Chondrocyte (in vitro differentiated cells): Measurements from ENCODE around the gene TECPR2. TPM values are rescaled to one million over a fixed set of nuclear protein-coding genes. Genes with fewer than 3 reads are reported as not detected.

Source experiments
- DNase-seq: peaks from one replicate; pipeline ENCODE4 v3.0.0; 2021; ENCODE audit warnings: mixed read lengths, low spot score
- H3K27ac Mint-ChIP-seq: one replicate; pipeline ENCODE4 v1.8.0; 2021; ENCODE audit warnings: mild to moderate bottlenecking, moderate library complexity, mixed read lengths; ENCODE audit not compliant: unreplicated experiment
- H3K27me3 Mint-ChIP-seq: 2 replicates; pipeline ENCODE4 v1.8.0; 2021; ENCODE audit warnings: low read depth, mixed read lengths
- H3K36me3 Mint-ChIP-seq: 2 replicates; pipeline ENCODE4 v1.8.0; 2021; ENCODE audit warnings: low read depth, mixed read lengths
- H3K4me1 Mint-ChIP-seq: 2 replicates; pipeline ENCODE4 v1.8.0; 2021; ENCODE audit warnings: low read depth, mild to moderate bottlenecking, mixed read lengths
- H3K4me3 Mint-ChIP-seq: one replicate; pipeline ENCODE4 v1.8.0; 2021; ENCODE audit warnings: mild to moderate bottlenecking, moderate library complexity, mixed read lengths; ENCODE audit not compliant: unreplicated experiment
- H3K9me3 Mint-ChIP-seq: 2 replicates; pipeline ENCODE4 v1.8.0; 2021; ENCODE audit warnings: low read depth, mixed read lengths
- total RNA-seq: library from RNA; stranded (reverse); gene quantifications from 3 replicates; pipeline ENCODE4 v1.2.1, GENCODE V29; 2021
- TF ChIP-seq, protein P1 (sequence below): fragments of 200-600 bp; sonication (generic); IDR thresholded peaks from 2 replicates; pipeline ENCODE4 v1.5.0; 2021; ENCODE audit warnings: antibody characterized with exemption, mild to moderate bottlenecking, moderate library complexity

Gene TECPR2
- total RNA-seq, 1 donor from 2014 or later = 32.2 TPM

DNA sequence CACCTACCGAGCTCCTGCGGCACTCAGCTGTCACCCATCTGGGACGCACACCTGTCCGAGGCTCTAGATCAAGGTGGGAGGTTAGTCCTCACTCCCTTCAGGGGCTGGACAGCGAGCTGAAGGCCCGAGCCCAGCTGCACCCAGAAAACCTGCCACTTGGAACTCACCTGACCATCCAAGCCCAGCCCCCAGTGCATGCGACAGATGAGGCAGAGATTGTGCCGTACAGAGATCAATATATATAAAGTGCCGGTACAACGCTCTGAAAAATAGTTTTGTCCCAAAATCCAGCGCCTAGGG lies 143.8 kb downstream of the TECPR2 start:
- Mint-ChIP-seq H3K27ac (no peak overlapping the region), H3K4me3 (no peak overlapping the region), H3K27me3 (no peaks in the 10 kb centered on the region), H3K4me1 (peaks cover 13% of the 10 kb centered on the region), H3K9me3 (no peaks in the 10 kb centered on the region), H3K36me3 (peaks cover 2% of the 10 kb centered on the region)
- TF ChIP-seq, protein P1, sequence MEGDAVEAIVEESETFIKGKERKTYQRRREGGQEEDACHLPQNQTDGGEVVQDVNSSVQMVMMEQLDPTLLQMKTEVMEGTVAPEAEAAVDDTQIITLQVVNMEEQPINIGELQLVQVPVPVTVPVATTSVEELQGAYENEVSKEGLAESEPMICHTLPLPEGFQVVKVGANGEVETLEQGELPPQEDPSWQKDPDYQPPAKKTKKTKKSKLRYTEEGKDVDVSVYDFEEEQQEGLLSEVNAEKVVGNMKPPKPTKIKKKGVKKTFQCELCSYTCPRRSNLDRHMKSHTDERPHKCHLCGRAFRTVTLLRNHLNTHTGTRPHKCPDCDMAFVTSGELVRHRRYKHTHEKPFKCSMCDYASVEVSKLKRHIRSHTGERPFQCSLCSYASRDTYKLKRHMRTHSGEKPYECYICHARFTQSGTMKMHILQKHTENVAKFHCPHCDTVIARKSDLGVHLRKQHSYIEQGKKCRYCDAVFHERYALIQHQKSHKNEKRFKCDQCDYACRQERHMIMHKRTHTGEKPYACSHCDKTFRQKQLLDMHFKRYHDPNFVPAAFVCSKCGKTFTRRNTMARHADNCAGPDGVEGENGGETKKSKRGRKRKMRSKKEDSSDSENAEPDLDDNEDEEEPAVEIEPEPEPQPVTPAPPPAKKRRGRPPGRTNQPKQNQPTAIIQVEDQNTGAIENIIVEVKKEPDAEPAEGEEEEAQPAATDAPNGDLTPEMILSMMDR = no peak
- no peak for DNase-seq

DNA sequence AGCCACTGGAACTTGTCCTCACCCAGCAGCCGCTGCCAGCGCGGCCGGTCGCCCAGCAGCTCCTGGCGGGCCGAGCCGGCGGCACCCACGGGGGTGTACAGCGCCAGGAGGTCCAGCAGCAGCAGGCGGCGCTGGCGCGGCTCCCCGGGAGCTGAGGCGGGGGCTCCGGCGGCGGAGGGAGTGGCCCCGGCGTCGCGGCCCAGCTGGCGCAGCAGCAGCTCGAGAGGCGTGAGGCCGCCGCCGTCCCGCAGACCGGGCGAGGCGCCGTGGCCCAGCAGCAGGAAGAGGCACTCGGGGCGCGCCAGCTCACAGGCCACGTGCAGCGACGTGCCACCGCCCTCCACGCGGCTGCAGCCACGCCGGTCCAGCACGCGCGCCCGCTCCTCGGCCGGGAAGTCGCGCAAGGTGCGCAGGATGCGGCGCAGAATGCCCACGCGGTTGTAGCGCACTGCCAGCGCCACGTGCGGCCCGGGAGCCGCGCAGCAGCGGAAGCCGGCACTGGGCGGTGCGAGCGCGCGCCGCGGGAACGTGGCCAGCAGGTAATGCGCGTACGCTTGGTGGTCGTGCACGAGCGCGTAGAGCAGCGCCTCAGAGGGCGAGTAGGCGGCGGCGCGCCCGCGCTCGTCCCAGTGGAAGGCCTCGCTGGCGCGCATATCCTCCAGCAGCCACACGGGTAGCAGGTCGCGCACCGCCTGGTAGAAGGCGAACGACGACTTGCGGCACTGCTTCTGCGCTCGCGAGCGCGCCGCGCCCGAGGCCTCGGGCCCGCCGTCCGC lies 144.5 kb downstream of the TECPR2 start:
- no peak for DNase-seq
- Mint-ChIP-seq H3K27ac (no peak overlapping the region), H3K4me1 (peaks cover 13% of the 10 kb centered on the region), H3K4me3 (no peak overlapping the region), H3K27me3 (no peaks in the 10 kb centered on the region), H3K9me3 (no peaks in the 10 kb centered on the region), H3K36me3 (peaks cover 2% of the 10 kb centered on the region)
- TF ChIP-seq, protein P1 = no peak

DNA sequence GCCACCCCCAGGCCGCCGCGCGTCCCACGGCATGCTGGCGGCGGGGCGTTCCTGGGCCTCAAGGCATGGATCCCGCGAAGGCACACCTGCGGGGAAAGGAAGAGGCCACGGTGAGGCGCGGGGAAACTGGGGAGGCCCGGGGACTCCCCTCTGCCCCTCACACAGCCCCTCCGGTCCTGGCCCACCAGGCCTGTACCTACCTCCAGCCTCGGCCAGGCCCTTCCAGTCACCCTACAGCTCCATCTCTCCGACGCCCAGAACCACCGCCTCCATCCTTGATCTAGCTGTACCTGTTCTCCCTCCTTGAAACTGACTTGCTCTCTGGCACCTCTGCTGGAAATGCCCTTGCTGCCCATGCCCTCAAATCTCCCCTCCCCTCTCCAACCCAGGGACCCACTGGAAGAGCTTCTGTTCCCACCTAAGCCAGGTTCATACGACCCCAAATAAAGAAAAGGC lies 145.1 kb downstream of the TECPR2 start:
- no peak for DNase-seq
- Mint-ChIP-seq H3K4me1 (peaks cover 13% of the 10 kb centered on the region), H3K27me3 (no peaks in the 10 kb centered on the region), H3K9me3 (no peaks in the 10 kb centered on the region), H3K27ac (no peak overlapping the region), H3K4me3 (no peak overlapping the region), H3K36me3 (peaks cover 2% of the 10 kb centered on the region)
- TF ChIP-seq, protein P1 = peak; percentile 21

DNA sequence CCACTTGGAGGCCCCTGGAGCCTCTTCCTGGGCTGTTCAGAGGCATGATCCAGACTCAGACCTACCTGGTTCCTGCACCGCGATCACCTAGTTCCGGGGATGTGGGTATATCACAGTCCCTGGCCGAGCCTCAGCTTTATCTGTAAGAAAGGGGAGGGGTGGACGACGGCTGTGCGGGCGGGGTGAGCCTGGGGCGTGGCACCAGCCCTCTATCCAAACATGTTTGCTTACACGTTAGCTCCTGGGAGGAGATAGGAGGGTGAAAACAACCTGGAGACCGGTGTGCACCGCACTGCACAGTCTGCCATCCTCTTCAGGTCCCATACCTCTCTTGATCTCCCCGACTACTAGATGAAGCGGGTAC lies 145.7 kb downstream of the TECPR2 start:
- Mint-ChIP-seq H3K9me3 (no peaks in the 10 kb centered on the region), H3K27me3 (no peaks in the 10 kb centered on the region), H3K36me3 (peaks cover 2% of the 10 kb centered on the region), H3K4me3 (peak overlapping the region; percentile 74), H3K27ac (peak overlapping the region; percentile 79), H3K4me1 (peaks cover 13% of the 10 kb centered on the region)
- DNase-seq = no peak
- TF ChIP-seq, protein P1 = no peak

DNA sequence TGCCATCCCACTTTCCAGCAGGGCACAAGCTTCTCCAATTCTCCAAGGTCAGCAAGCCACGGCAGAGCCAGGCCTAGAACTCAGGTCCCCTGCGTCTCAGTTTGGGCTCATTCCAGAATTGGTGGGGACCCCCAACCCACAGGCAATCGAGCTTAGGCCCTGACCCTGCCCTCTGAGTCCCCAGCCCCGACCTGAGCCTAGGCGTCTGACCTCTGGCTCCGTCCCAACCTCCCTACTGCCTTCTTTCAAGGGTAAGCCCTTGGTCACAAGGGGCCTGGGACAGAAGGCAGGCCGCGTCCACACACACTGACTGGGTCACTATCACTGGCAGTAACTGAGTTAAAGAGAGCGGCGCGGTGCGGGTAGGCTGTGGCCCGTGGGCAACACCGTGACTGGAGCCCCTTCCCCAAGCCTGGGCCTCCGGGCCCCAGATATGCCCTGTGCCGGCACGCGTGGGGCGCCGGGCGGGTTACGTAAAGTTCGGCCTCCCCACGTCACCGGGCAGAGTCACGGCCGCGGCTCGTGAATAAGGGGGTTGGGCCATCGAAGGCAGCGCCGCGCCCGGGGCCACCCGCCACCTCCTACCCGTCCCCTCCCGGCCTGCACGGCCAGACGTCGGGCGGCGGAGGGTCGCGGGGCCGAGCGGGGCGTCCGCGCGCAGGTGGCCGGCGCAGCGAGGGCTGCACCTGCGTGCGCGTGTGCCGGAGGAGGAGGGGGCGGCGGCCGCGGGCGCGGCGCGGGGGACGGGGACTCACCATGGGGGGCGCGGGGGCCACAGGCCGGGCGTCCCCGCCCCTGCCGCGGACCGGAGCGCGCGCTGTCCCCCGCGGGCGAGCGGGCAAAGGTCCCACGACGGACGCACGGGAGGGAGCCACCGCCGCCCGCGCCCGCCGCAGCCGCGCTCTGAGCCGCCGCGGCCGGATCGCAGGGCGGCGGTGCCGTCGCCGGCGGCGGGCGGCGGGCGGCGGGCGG lies 146.3 kb downstream of the TECPR2 start:
- Mint-ChIP-seq H3K9me3 (no peaks in the 10 kb centered on the region), H3K4me3 (peak overlapping the region; percentile 74), H3K27ac (peak overlapping the region; percentile 79), H3K27me3 (no peaks in the 10 kb centered on the region), H3K4me1 (peaks cover 13% of the 10 kb centered on the region), H3K36me3 (peaks cover 2% of the 10 kb centered on the region)
- TF ChIP-seq, protein P1 = no peak
- no peak for DNase-seq
